Measurements from ENCODE around the gene AKAP12.
"Not testable (repeated sequence)": the region's sequence is repeated elsewhere in the genome, so short reads cannot be mapped to it uniquely, and the experiment has no call there.

AKAP12 gene

GRCh38 chr6:151350442-151351145 is 110.8 kb downstream of the AKAP12 start:
- Histone ChIP-seq H3K9ac (ENCODE audit: low read length in 5 of 5) (no peak overlapping the region), H3K36me3 (ENCODE audit: control insufficient read depth in 5 of 5, insufficient read depth in 5 of 5, low read length in 5 of 5) (peaks cover 9 to 52% (median 48%) of the 10 kb centered on the region in 5 donors)

GRCh38 chr6:151351146-151351700 is 111.5 kb downstream of the AKAP12 start:
- no peaks in the 10 kb centered on the region for H3K27me3 ChIP-seq (ENCODE audit: control insufficient read depth in 5 of 5, insufficient read depth in 4 of 5, low read length in 5 of 5)
- H3K4me1 ChIP-seq (ENCODE audit: control insufficient read depth in 5 of 5, insufficient read depth in 5 of 5, low read length in 5 of 5): no peaks in the 10 kb centered on the region
- H3K27ac ChIP-seq (ENCODE audit: low read depth, low read length): no peak overlapping the region
- H3K9ac ChIP-seq (ENCODE audit: low read length in 5 of 5): no peak overlapping the region
- no peak overlapping the region for H3K4me3 ChIP-seq (ENCODE audit: low read depth in 1 of 5, low read length in 5 of 5)
- H3K36me3 ChIP-seq (ENCODE audit: control insufficient read depth in 5 of 5, insufficient read depth in 5 of 5, low read length in 5 of 5): peaks cover 16 to 59% (median 52%) of the 10 kb centered on the region in 5 donors
- H3K9me3 ChIP-seq (ENCODE audit: control insufficient read depth in 5 of 5, low read length in 5 of 5): no peaks in the 10 kb centered on the region

More at GRCh38 chr6:151350442-151351145, 110.8 kb downstream of the AKAP12 start:
- Histone ChIP-seq H3K4me1 (ENCODE audit: control insufficient read depth in 5 of 5, insufficient read depth in 5 of 5, low read length in 5 of 5) (no peaks in the 10 kb centered on the region), H3K27me3 (ENCODE audit: control insufficient read depth in 5 of 5, insufficient read depth in 4 of 5, low read length in 5 of 5) (no peaks in the 10 kb centered on the region), H3K27ac (ENCODE audit: low read depth, low read length) (no peak overlapping the region), H3K4me3 (ENCODE audit: low read depth in 1 of 5, low read length in 5 of 5) (no peak overlapping the region), H3K9me3 (ENCODE audit: control insufficient read depth in 5 of 5, low read length in 5 of 5) (no peaks in the 10 kb centered on the region)

GRCh38 chr6:151351731-151352130 is 112.0 kb downstream of the AKAP12 start:
- no peaks in the 10 kb centered on the region for H3K9me3 ChIP-seq (ENCODE audit: control insufficient read depth in 5 of 5, low read length in 5 of 5)
- no peak overlapping the region for H3K27ac ChIP-seq (ENCODE audit: low read depth, low read length)
- no peaks in the 10 kb centered on the region for H3K27me3 ChIP-seq (ENCODE audit: control insufficient read depth in 5 of 5, insufficient read depth in 4 of 5, low read length in 5 of 5)
- peaks cover 18 to 63% (median 52%) of the 10 kb centered on the region in 5 donors for H3K36me3 ChIP-seq (ENCODE audit: control insufficient read depth in 5 of 5, insufficient read depth in 5 of 5, low read length in 5 of 5)
- H3K4me3 ChIP-seq (ENCODE audit: low read depth in 1 of 5, low read length in 5 of 5): no peak overlapping the region
- no peak overlapping the region for H3K9ac ChIP-seq (ENCODE audit: low read length in 5 of 5)
- no peaks in the 10 kb centered on the region for H3K4me1 ChIP-seq (ENCODE audit: control insufficient read depth in 5 of 5, insufficient read depth in 5 of 5, low read length in 5 of 5)

- H3K36me3 ChIP-seq (ENCODE audit: control insufficient read depth in 5 of 5, insufficient read depth in 5 of 5, low read length in 5 of 5): peaks cover 18 to 66% (median 52%) of the 10 kb centered on the region in 5 donors
- no peak overlapping the region for H3K9ac ChIP-seq (ENCODE audit: low read length in 5 of 5)
- H3K9me3 ChIP-seq (ENCODE audit: control insufficient read depth in 5 of 5, low read length in 5 of 5): no peaks in the 10 kb centered on the region
- peaks cover 0 to 4% (median 2%) of the 10 kb centered on the region in 5 donors for H3K4me1 ChIP-seq (ENCODE audit: control insufficient read depth in 5 of 5, insufficient read depth in 5 of 5, low read length in 5 of 5)
- H3K4me3 ChIP-seq (ENCODE audit: low read depth in 1 of 5, low read length in 5 of 5): no peak overlapping the region
- no peaks in the 10 kb centered on the region for H3K27me3 ChIP-seq (ENCODE audit: control insufficient read depth in 5 of 5, insufficient read depth in 4 of 5, low read length in 5 of 5)
- H3K27ac ChIP-seq (ENCODE audit: low read depth, low read length): no peak overlapping the region
Observed at GRCh38 chr6:151352410-151353396, 112.9 kb downstream of the AKAP12 start.

- H3K9me3 ChIP-seq (ENCODE audit: control insufficient read depth in 5 of 5, low read length in 5 of 5): no peaks in the 10 kb centered on the region
- no peak overlapping the region for H3K27ac ChIP-seq (ENCODE audit: low read depth, low read length)
- peaks cover 25 to 67% (median 51%) of the 10 kb centered on the region in 5 donors for H3K36me3 ChIP-seq (ENCODE audit: control insufficient read depth in 5 of 5, insufficient read depth in 5 of 5, low read length in 5 of 5)
- H3K9ac ChIP-seq (ENCODE audit: low read length in 5 of 5): no peak overlapping the region
- no peaks in the 10 kb centered on the region for H3K27me3 ChIP-seq (ENCODE audit: control insufficient read depth in 5 of 5, insufficient read depth in 4 of 5, low read length in 5 of 5)
- no peak overlapping the region for H3K4me3 ChIP-seq (ENCODE audit: low read depth in 1 of 5, low read length in 5 of 5)
- peaks cover 0 to 4% (median 3%) of the 10 kb centered on the region in 5 donors for H3K4me1 ChIP-seq (ENCODE audit: control insufficient read depth in 5 of 5, insufficient read depth in 5 of 5, low read length in 5 of 5)
Observed at GRCh38 chr6:151353795-151354194, 114.0 kb downstream of the AKAP12 start.

- peak overlapping the region in 2 of 5 donors; percentile 12 to 34 for H3K9ac ChIP-seq (ENCODE audit: low read length in 5 of 5)
- not testable (repeated sequence) for H3K4me3 ChIP-seq (ENCODE audit: low read depth in 1 of 5, low read length in 5 of 5); H3K27ac ChIP-seq (ENCODE audit: low read depth, low read length)
Observed at GRCh38 chr6:151356983-151357382, 117.2 kb downstream of the AKAP12 start.

GRCh38 chr6:151357758-151358436 is 118.1 kb downstream of the AKAP12 start:
- H3K4me3 ChIP-seq (ENCODE audit: low read depth in 1 of 5, low read length in 5 of 5): no peak overlapping the region
- no peaks in the 10 kb centered on the region for H3K9me3 ChIP-seq (ENCODE audit: control insufficient read depth in 5 of 5, low read length in 5 of 5)
- H3K27me3 ChIP-seq (ENCODE audit: control insufficient read depth in 5 of 5, insufficient read depth in 4 of 5, low read length in 5 of 5): no peaks in the 10 kb centered on the region
- peaks cover 0 to 4% (median 3%) of the 10 kb centered on the region in 5 donors for H3K4me1 ChIP-seq (ENCODE audit: control insufficient read depth in 5 of 5, insufficient read depth in 5 of 5, low read length in 5 of 5)
- no peak overlapping the region for H3K9ac ChIP-seq (ENCODE audit: low read length in 5 of 5)
- H3K36me3 ChIP-seq (ENCODE audit: control insufficient read depth in 5 of 5, insufficient read depth in 5 of 5, low read length in 5 of 5): peaks cover 13 to 43% (median 23%) of the 10 kb centered on the region in 5 donors
- no peak overlapping the region for H3K27ac ChIP-seq (ENCODE audit: low read depth, low read length)

More at GRCh38 chr6:151356983-151357382, 117.2 kb downstream of the AKAP12 start:
- H3K36me3 ChIP-seq (ENCODE audit: control insufficient read depth in 5 of 5, insufficient read depth in 5 of 5, low read length in 5 of 5): peaks cover 19 to 43% (median 26%) of the 10 kb centered on the region in 5 donors
- H3K4me1 ChIP-seq (ENCODE audit: control insufficient read depth in 5 of 5, insufficient read depth in 5 of 5, low read length in 5 of 5); H3K27me3 ChIP-seq (ENCODE audit: control insufficient read depth in 5 of 5, insufficient read depth in 4 of 5, low read length in 5 of 5); H3K9me3 ChIP-seq (ENCODE audit: control insufficient read depth in 5 of 5, low read length in 5 of 5): not testable (repeated sequence)

- H3K9me3 ChIP-seq (ENCODE audit: control insufficient read depth in 5 of 5, low read length in 5 of 5): no peaks in the 10 kb centered on the region
- peaks cover 0 to 4% (median 3%) of the 10 kb centered on the region in 5 donors for H3K4me1 ChIP-seq (ENCODE audit: control insufficient read depth in 5 of 5, insufficient read depth in 5 of 5, low read length in 5 of 5)
- H3K27me3 ChIP-seq (ENCODE audit: control insufficient read depth in 5 of 5, insufficient read depth in 4 of 5, low read length in 5 of 5): no peaks in the 10 kb centered on the region
- no peak overlapping the region for H3K9ac ChIP-seq (ENCODE audit: low read length in 5 of 5)
- no peak overlapping the region for H3K27ac ChIP-seq (ENCODE audit: low read depth, low read length)
- peaks cover 7 to 38% (median 20%) of the 10 kb centered on the region in 5 donors for H3K36me3 ChIP-seq (ENCODE audit: control insufficient read depth in 5 of 5, insufficient read depth in 5 of 5, low read length in 5 of 5)
- H3K4me3 ChIP-seq (ENCODE audit: low read depth in 1 of 5, low read length in 5 of 5): no peak overlapping the region
Observed at GRCh38 chr6:151358475-151358874, 118.7 kb downstream of the AKAP12 start.

GRCh38 chr6:151359486-151359885 is 119.7 kb downstream of the AKAP12 start:
- no peaks in the 10 kb centered on the region for H3K27me3 ChIP-seq (ENCODE audit: control insufficient read depth in 5 of 5, insufficient read depth in 4 of 5, low read length in 5 of 5)
- H3K4me3 ChIP-seq (ENCODE audit: low read depth in 1 of 5, low read length in 5 of 5): no peak overlapping the region
- no peaks in the 10 kb centered on the region for H3K9me3 ChIP-seq (ENCODE audit: control insufficient read depth in 5 of 5, low read length in 5 of 5)
- H3K27ac ChIP-seq (ENCODE audit: low read depth, low read length): no peak overlapping the region
- no peak overlapping the region for H3K9ac ChIP-seq (ENCODE audit: low read length in 5 of 5)
- H3K4me1 ChIP-seq (ENCODE audit: control insufficient read depth in 5 of 5, insufficient read depth in 5 of 5, low read length in 5 of 5): peaks cover 0 to 4% (median 3%) of the 10 kb centered on the region in 5 donors
- H3K36me3 ChIP-seq (ENCODE audit: control insufficient read depth in 5 of 5, insufficient read depth in 5 of 5, low read length in 5 of 5): peaks cover 6 to 35% (median 20%) of the 10 kb centered on the region in 5 donors
